Skeletal muscle tissue (tissue), 4 donors: ENCODE results near the gene UXS1. TPM values are rescaled to one million over a fixed set of nuclear protein-coding genes. Genes with fewer than 3 reads are reported as not detected.

Source experiments
- H3K27ac ChIP-seq: one replicate; pipeline ENCODE4 v1.7.0; 2013; ENCODE audit warnings: mild to moderate bottlenecking, low read depth, low read length, inconsistent platforms
- H3K27me3 ChIP-seq, 3 donors: one replicate each; pipeline ENCODE4 v1.7.0; 2013; ENCODE audit warnings: low read length in 3 of 3; ENCODE audit not compliant: control insufficient read depth in 3 of 3, insufficient read depth in 3 of 3
- H3K36me3 ChIP-seq, 3 donors: one replicate each; pipeline ENCODE4 v1.7.0; 2013; ENCODE audit warnings: low read length in 3 of 3; ENCODE audit not compliant: control insufficient read depth in 3 of 3, insufficient read depth in 3 of 3
- H3K4me1 ChIP-seq, 3 donors: one replicate each; pipeline ENCODE4 v1.7.0; 2013; ENCODE audit warnings: low read length in 3 of 3, mild to moderate bottlenecking in 3 of 3; ENCODE audit not compliant: control insufficient read depth in 3 of 3, insufficient read depth in 3 of 3
- H3K4me3 ChIP-seq, 3 donors: one replicate each; pipeline ENCODE4 v1.7.0; 2013; ENCODE audit warnings: low read length in 3 of 3
- H3K9ac ChIP-seq, 3 donors: one replicate each; pipeline ENCODE4 v1.7.0; 2013; ENCODE audit warnings: low read length in 3 of 3, mild to moderate bottlenecking in 3 of 3, moderate library complexity in 2 of 3, low read depth in 1 of 3
- H3K9me3 ChIP-seq, 3 donors: one replicate each; pipeline ENCODE4 v1.7.0; 2013; ENCODE audit warnings: low read length in 3 of 3; ENCODE audit not compliant: control insufficient read depth in 3 of 3
- total RNA-seq: library from RNA; depleted of rRNA; stranded (reverse); fragments of >200 nt; gene quantifications from one replicate; pipeline ENCODE4 v1.2.3, GENCODE V29; 2014
- donor health status: Osteomylitis.

UXS1 gene
- total RNA-seq, 1 donor from 2014 or later = 17.7 TPM

DNA sequence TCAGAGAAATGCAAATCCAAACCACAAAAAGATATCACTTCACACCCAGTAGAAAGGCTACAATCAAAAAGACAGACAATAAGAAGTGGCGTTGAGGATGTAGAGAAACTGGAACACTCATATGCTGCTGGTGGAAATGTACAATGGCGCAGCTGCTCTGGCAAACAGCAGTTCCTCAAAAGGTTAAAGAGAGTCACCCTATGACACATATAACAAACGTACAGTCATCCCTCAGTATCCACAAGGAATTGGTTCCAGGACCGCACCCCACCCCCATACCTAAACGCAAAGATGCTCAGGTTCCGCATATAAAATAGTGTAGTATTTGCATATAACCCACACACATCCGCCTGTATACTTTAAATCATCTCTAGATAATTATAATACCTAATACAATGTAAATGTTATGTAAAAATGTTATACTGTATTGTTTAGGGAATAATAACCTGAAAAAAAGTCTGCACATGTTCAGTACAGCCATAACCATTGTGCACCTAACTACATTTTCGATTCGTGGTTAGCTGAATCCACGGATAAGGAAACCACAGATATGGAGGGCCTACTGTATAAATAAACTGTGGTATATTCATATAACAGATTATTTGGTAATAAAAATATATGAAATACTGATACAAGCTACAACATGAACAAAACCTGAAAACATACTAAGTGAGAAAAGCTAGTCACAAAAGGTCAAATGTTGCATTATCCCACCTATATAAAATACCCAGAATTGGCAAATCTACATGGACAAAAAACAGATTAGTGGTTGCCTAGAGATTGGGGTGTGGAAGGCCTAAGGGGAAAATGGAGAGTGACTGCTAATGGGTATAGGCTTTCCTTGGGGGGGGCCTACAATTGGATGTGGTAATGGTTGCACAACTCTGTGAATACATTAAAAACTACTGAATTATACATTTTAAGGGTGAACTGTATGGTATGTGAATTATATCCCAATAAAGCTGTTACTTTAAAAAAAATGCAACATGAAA is 37.5 kb downstream of the UXS1 start:
- H3K4me1 ChIP-seq = peaks cover 7 to 10% (median 9%) of the 10 kb centered on the region in 3 donors
- H3K27ac ChIP-seq = no peak overlapping the region
- no peaks in the 10 kb centered on the region for H3K27me3 ChIP-seq
- peaks cover 0 to 2% (median 0%) of the 10 kb centered on the region in 3 donors for H3K9me3 ChIP-seq
- H3K9ac ChIP-seq = no peak overlapping the region
- H3K4me3 ChIP-seq = no peak overlapping the region
- H3K36me3 ChIP-seq = peaks cover 0 to 20% (median 12%) of the 10 kb centered on the region in 3 donors

DNA sequence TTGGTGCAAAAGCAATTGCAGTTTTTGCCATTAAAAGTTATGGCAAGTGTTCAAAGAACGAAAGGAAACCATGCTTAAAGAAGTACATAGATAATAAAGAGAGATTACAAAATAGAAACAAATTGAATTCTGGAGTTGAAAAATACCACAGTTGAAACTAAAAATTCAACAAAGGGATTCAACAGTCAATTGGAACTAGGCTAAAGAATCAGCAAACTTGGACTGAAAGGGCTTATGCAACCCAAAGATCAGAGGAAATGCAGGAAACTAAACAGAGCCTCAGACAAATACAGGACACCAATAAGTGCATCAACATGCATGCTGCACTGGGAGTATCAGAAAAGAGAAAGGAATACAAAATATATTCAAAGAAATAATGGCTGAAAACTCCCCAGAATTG is 40.3 kb downstream of the UXS1 start:
- Histone ChIP-seq H3K27ac (no peak overlapping the region), H3K27me3 (no peaks in the 10 kb centered on the region), H3K9ac (no peak overlapping the region), H3K9me3 (peaks cover 0 to 2% (median 0%) of the 10 kb centered on the region in 3 donors), H3K4me3 (no peak overlapping the region), H3K36me3 (peaks cover 0 to 16% (median 4%) of the 10 kb centered on the region in 3 donors), H3K4me1 (peaks cover 0 to 2% (median 0%) of the 10 kb centered on the region in 3 donors)

DNA sequence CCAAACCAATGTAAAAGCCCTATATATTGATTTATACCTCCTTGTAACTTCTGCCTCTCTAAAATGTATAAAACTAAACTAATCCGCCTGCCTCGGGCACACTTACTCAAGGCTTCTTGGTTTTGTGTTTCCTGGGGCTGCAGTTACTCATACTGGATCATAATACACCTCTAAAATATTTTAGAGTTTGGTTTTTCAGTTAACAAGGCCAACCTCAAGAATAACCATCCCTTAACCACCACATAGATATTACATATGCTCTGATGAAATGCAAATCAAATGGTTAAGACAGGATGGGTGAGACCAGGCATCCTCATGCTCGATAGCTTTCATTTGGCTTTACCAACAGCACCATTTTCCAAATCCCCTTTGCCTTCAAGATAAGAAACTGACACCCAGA is 46.4 kb downstream of the UXS1 start:
- H3K9me3 ChIP-seq = no peaks in the 10 kb centered on the region
- peaks cover 0 to 2% (median 2%) of the 10 kb centered on the region in 3 donors for H3K4me1 ChIP-seq
- no peak overlapping the region for H3K9ac ChIP-seq
- no peak overlapping the region for H3K27ac ChIP-seq
- H3K27me3 ChIP-seq = no peaks in the 10 kb centered on the region
- no peak overlapping the region for H3K4me3 ChIP-seq
- peaks cover 0 to 5% (median 0%) of the 10 kb centered on the region in 3 donors for H3K36me3 ChIP-seq

DNA sequence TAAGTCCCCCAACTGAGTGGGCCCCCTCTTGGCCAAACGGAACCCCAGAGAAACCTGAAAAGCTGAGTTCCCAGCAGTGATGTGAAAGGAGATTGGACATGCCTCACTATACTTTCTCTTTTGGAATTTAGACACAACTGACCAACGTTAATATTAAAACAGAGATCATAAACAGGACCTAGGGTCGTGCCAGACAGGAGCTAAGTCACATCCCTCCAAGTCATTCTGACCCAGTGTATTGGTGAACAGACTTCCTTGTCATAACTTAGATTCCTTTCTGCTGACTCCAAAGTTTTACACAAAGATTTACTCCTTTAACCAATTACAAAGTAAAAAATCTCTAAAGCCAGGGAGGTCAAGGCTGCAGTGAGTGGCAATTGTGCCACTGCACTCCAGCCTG is 46.9 kb downstream of the UXS1 start:
- Histone ChIP-seq H3K36me3 (peaks cover 0 to 5% (median 0%) of the 10 kb centered on the region in 3 donors), H3K4me1 (peaks cover 0 to 2% (median 2%) of the 10 kb centered on the region in 3 donors), H3K27ac (no peak overlapping the region), H3K9me3 (no peaks in the 10 kb centered on the region), H3K27me3 (no peaks in the 10 kb centered on the region), H3K4me3 (no peak overlapping the region), H3K9ac (no peak overlapping the region)

DNA sequence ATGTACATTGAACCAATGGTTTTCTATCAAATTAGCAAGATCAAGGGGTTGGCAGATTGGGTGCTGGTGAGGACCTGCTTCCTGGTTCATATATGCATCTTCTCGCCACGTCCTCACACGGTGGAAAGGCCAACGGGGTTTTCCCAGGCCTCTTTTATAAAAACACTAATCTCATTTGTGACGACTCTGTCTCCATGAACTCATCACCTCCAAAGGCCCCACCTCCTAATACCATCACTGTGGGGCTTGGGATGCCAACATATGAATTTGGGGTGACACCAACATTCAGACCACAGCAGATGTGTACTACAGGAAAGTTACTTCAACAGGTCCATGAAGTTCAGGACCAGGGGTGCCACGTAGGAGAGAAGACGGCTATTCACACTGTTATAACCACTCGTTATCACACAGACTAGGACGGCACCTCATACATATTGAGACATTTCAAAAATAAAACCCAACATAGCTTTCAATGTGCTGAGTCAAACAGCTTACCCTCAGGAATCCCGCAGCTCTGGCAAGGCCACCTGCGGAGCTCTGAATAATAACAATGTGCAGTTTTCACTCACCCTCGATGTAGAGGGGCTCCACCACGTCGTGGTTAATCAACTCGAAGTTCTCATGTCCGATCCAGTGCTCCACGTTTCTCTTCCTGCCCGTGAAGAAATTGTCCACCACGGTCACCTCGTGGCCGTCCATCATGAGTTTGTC is 49.3 kb downstream of the UXS1 start:
- Histone ChIP-seq H3K4me3 (no peak overlapping the region), H3K36me3 (peaks cover 0 to 5% (median 0%) of the 10 kb centered on the region in 3 donors)

DNA sequence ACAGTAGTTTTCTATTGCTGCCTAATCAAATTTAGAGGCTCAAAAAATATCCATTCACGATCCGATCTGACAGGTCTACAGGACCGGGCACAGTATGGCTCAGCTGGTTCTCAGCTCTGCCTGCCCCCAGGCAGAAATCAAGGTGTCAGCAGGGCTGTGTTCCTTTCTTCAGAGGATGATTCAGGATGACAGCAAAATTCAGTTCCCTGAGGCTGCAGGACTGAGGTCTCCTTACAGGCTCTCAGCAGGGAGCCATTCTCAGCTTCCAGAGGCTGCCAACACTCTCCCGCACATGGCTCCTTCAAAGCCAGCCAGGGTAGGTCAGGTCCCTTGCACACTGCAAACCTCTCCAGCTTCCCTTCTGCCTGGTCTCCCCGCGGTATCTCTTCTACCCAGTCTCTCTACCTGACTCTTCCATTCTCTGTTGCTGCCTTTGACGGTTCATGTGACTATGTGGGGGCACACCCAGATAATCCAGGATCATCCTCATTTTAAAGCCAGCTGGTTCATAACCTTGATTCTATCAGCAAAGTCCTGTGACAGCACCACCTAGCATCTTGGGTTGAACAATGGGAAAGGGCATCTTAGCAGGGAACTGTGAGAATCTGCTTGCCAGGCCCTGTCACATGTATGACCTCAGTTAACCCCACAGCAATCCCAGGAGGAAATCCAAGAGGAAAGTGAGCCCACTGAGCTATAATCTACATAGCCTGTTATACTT is 50.4 kb downstream of the UXS1 start:
- H3K4me3 ChIP-seq = no peak overlapping the region
- no peak overlapping the region for H3K9ac ChIP-seq

More for the DNA sequence above, 49.3 kb downstream of the UXS1 start:
- H3K9me3 ChIP-seq = no peaks in the 10 kb centered on the region
- H3K27ac ChIP-seq = no peak overlapping the region
- H3K4me1 ChIP-seq = peaks cover 0 to 2% (median 2%) of the 10 kb centered on the region in 3 donors
- H3K27me3 ChIP-seq = no peaks in the 10 kb centered on the region
- no peak overlapping the region for H3K9ac ChIP-seq

DNA sequence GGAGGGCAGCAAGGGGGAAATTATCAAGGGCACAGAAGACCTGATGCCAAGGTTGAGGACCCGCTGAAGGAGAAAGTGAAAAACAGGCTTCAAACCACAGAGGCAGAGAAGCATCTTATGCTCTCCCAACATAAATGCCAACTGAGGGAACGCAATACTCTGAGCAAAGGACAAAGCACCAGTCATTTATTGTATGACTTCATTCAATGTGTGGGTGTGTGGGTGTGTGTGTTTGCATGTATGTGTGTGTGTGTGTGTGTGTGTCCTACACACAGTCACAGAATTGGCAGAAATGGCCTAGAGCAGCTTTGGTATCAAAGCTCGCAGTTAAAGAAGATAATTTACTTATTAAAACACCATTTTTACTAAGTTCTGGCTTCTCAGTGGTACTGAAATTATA is 51.4 kb downstream of the UXS1 start:
- Histone ChIP-seq H3K4me3 (no peak overlapping the region), H3K27me3 (no peaks in the 10 kb centered on the region), H3K9me3 (no peaks in the 10 kb centered on the region), H3K27ac (no peak overlapping the region), H3K36me3 (peaks cover 0 to 5% (median 0%) of the 10 kb centered on the region in 3 donors), H3K9ac (no peak overlapping the region), H3K4me1 (peaks cover 0 to 9% (median 8%) of the 10 kb centered on the region in 3 donors)

More for the DNA sequence above, 50.4 kb downstream of the UXS1 start:
- Histone ChIP-seq H3K27ac (no peak overlapping the region), H3K4me1 (peaks cover 0 to 7% (median 5%) of the 10 kb centered on the region in 3 donors), H3K36me3 (peaks cover 0 to 5% (median 0%) of the 10 kb centered on the region in 3 donors), H3K9me3 (no peaks in the 10 kb centered on the region), H3K27me3 (no peaks in the 10 kb centered on the region)

DNA sequence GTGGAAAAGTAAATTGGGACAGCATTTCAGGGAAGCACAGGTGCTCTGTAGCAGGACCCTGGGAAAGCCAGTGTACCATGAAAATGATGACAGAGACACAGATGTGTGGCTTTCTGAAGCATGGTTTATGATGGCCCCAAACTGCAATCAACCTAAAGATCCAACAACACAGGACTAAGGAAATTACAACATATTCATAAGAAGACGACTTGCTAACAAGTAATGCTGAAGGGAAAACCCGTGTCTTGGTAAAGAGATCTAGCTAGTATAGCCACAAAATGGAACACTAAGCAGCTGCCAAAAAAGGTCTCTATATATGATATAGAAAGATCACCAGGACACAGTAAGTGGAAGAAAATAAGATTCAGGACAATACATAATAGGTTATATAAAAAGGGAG is 53.2 kb downstream of the UXS1 start:
- Histone ChIP-seq H3K4me3 (no peak overlapping the region), H3K36me3 (peaks cover 0 to 5% (median 0%) of the 10 kb centered on the region in 3 donors), H3K9ac (no peak overlapping the region), H3K27ac (no peak overlapping the region), H3K9me3 (no peaks in the 10 kb centered on the region), H3K27me3 (no peaks in the 10 kb centered on the region), H3K4me1 (peaks cover 0 to 9% (median 8%) of the 10 kb centered on the region in 3 donors)

DNA sequence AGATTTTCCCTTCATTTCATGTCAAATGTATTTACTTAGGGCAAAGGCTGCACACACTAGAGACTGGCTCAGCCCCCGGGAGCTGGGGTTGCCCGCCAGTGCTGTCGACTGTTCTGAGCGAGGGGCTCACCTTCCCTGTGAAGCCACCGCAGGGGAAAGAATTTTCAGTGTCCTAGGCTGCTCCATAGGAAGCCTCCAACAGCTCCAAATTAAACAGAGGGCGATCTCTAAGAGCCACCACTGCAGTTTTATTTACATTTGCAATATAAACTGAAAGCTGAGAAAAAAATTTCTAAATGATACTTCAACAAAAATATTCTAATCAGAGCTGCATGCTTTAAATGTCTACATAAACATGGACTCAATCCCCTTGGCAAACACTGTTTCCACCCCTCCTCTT is 54.0 kb downstream of the UXS1 start:
- no peak overlapping the region for H3K4me3 ChIP-seq
- no peak overlapping the region for H3K27ac ChIP-seq
- no peak overlapping the region for H3K9ac ChIP-seq
- no peaks in the 10 kb centered on the region for H3K27me3 ChIP-seq
- H3K36me3 ChIP-seq = peaks cover 0 to 4% (median 0%) of the 10 kb centered on the region in 3 donors
- H3K9me3 ChIP-seq = no peaks in the 10 kb centered on the region
- peaks cover 0 to 9% (median 8%) of the 10 kb centered on the region in 3 donors for H3K4me1 ChIP-seq
